NOMO-1 treated with DMSO at 0.1 percent for 48 hours (cell line): Measurements from ENCODE around the gene PATZ1.
"Not testable (repeated sequence)": the region's sequence is repeated elsewhere in the genome, so short reads cannot be mapped to it uniquely, and the experiment has no call there.

Experiments
- DNase-seq: peaks from one replicate; lab custom pipeline; 2025; ENCODE audit not compliant: unreplicated experiment; lab: John Stamatoyannopoulos, UW

PATZ1 gene

GRCh38 chr22:31314220-31314619, 31.9 kb downstream of the PATZ1 start:
- not testable (repeated sequence) for DNase-seq

GRCh38 chr22:31313366-31314147, 32.6 kb downstream of the PATZ1 start:
- DNase-seq: peak; percentile 41

- DNase-seq: no peak
Observed at GRCh38 chr22:31308181-31308580, 38.0 kb downstream of the PATZ1 start.

GRCh38 chr22:31305194-31305593, 41.0 kb downstream of the PATZ1 start:
- no peak for DNase-seq

GRCh38 chr22:31302537-31302936, 43.6 kb downstream of the PATZ1 start:
- DNase-seq: no peak

- no peak for DNase-seq
Observed at GRCh38 chr22:31302006-31302405, 44.1 kb downstream of the PATZ1 start.

- DNase-seq: no peak
Observed at GRCh38 chr22:31300896-31301295, 45.2 kb downstream of the PATZ1 start.

GRCh38 chr22:31295831-31296657, 50.1 kb downstream of the PATZ1 start:
- DNase-seq: no peak

- no peak for DNase-seq
Observed at GRCh38 chr22:31295360-31295759, 50.8 kb downstream of the PATZ1 start.

- DNase-seq: peak; percentile 76
Observed at GRCh38 chr22:31292236-31292989, 53.7 kb downstream of the PATZ1 start, which contains the start of gene PIK3IP1. Gene PIK3IP1, minus strand, starts transcription at chr22:31292488. Its CDS starts 144 bp downstream, at chr22:31292344.

- no peak for DNase-seq
Observed at GRCh38 chr22:31291481-31292235, 54.5 kb downstream of the PATZ1 start.

- peak; percentile 88 for DNase-seq
Observed at GRCh38 chr22:31290494-31291471, 55.4 kb downstream of the PATZ1 start.

- DNase-seq: no peak
Observed at GRCh38 chr22:31289344-31289743, 56.8 kb downstream of the PATZ1 start.

- peak; percentile 46 for DNase-seq
Observed at GRCh38 chr22:31288496-31289240, 57.5 kb downstream of the PATZ1 start.

- peak; percentile 43 for DNase-seq
Observed at GRCh38 chr22:31287818-31288495, 58.2 kb downstream of the PATZ1 start.

GRCh38 chr22:31286360-31287255, 59.5 kb downstream of the PATZ1 start:
- DNase-seq: no peak
